Hepatocyte (in vitro differentiated cells): Measurements from ENCODE around the gene GTF2B. TPM values are rescaled to one million over a fixed set of nuclear protein-coding genes. Genes with fewer than 3 reads are reported as not detected.

Experiments used
- DNase-seq: peaks from one replicate; pipeline ENCODE4 v3.0.0-alpha.2; 2016; ENCODE audit warnings: low spot score
- H2AFZ ChIP-seq: fragments of 200-600 bp; sonication (generic); 2 replicates; pipeline ENCODE4 v1.6.0; 2016; ENCODE audit warnings: antibody characterized with exemption, mild to moderate bottlenecking
- H3K27ac ChIP-seq: fragments of 200-600 bp; sonication (generic); 2 replicates; pipeline ENCODE4 v1.5.1; 2016; ENCODE audit warnings: mild to moderate bottlenecking
- H3K27me3 ChIP-seq: fragments of 200-600 bp; sonication (generic); 2 replicates; pipeline ENCODE4 v1.6.1; 2016
- H3K36me3 ChIP-seq: fragments of 200-600 bp; sonication (generic); replicated peaks from 2 replicates; pipeline ENCODE4 v1.5.1; 2016; ENCODE audit warnings: low read depth; ENCODE audit not compliant: insufficient read depth
- H3K4me1 ChIP-seq: fragments of 200-600 bp; sonication (generic); 2 replicates; pipeline ENCODE4 v1.5.1; 2016; ENCODE audit warnings: mild to moderate bottlenecking, moderate library complexity; ENCODE audit not compliant: insufficient read depth
- H3K4me2 ChIP-seq: fragments of 200-600 bp; sonication (generic); 2 replicates; pipeline ENCODE4 v1.6.0; 2016
- H3K4me3 ChIP-seq: fragments of 200-600 bp; sonication (generic); 2 replicates; pipeline ENCODE4 v1.5.1; 2016; ENCODE audit warnings: mild to moderate bottlenecking
- H3K79me2 ChIP-seq: fragments of 200-600 bp; sonication (generic); 2 replicates; pipeline ENCODE4 v1.6.0; 2017; ENCODE audit warnings: mild to moderate bottlenecking
- H3K9me2 ChIP-seq: fragments of 200-600 bp; sonication (generic); replicated peaks from 2 replicates; pipeline ENCODE4 v1.6.0; 2017; ENCODE audit warnings: mild to moderate bottlenecking; ENCODE audit not compliant: insufficient read depth
- H3K9me3 ChIP-seq: fragments of 200-600 bp; sonication (generic); 2 replicates; pipeline ENCODE4 v1.5.1; 2016; ENCODE audit warnings: low read depth, mild to moderate bottlenecking
- H4K20me1 ChIP-seq: fragments of 200-600 bp; sonication (generic); 2 replicates; pipeline ENCODE4 v1.6.0; 2016; ENCODE audit warnings: mild to moderate bottlenecking; ENCODE audit not compliant: insufficient read depth, poor library complexity, severe bottlenecking
- EZH2 ChIP-seq: fragments of 200-600 bp; sonication (generic); IDR thresholded peaks from 2 replicates; pipeline ENCODE4 v1.6.1; 2016; ENCODE audit warnings: antibody characterized with exemption, mild to moderate bottlenecking, borderline replicate concordance
- EZH2phosphoT487 ChIP-seq: fragments of 200-600 bp; sonication (generic); IDR thresholded peaks from one replicate; pipeline ENCODE4 v1.6.1; 2018; ENCODE audit warnings: antibody characterized with exemption, mild to moderate bottlenecking, low read depth, moderate library complexity; ENCODE audit not compliant: unreplicated experiment, severe bottlenecking
- WGBS: methylation state at CpG from one replicate; pipeline ENCODE4 v1.1.6; 2016; ENCODE audit warnings: low lambda C conversion rate; ENCODE audit errors: missing lambda C conversion rate; 5-methylcytosine and 5-hydroxymethylcytosine counted together
- polyA plus RNA-seq: library from polyadenylated mRNA; unstranded; fragments of >200 nt; fragmentation: Nextera tagmentation; extraction: Ambion mirVana; gene quantifications from 2 replicates; pipeline ENCODE4 v1.2.1, GENCODE V29; 2016
- total RNA-seq: library from RNA; depleted of rRNA; stranded (reverse); fragments of >200 nt; gene quantifications from 2 replicates; pipeline ENCODE4 v1.2.3, GENCODE V29; 2014
- TF ChIP-seq, protein P1 (sequence below): fragments of 200-600 bp; sonication (generic); IDR thresholded peaks from 2 replicates; pipeline ENCODE4 v1.5.1; 2016; ENCODE audit warnings: antibody characterized with exemption, mild to moderate bottlenecking; ENCODE audit not compliant: poor library complexity

The GTF2B gene
- total and polyA plus RNA-seq, 2 experiments from 2014 or later = 43.1 to 52.6 TPM

DNA sequence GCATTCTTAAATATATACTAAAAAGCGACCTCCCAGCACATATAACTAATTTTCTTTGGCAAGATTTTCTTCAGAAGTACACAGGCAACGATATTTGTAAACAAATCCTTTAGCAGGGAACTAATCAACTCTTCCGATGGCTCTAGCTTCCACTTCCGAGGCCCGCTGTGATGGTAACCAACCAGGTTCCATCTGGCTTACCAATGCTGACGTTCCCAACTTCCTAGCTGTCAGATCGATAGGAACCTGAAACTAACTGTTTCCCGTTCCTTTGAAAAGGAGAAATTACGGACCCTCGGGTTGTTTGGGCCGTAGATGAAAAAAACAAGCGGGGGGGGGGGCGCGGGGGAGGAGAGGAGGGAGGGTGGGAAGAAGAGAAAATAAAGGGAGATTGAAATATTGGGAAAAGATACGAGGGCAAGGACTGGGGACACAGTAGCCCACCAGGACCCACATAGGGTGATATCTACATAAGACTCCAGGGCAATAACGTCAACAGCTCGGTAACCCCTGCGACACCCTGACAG lies 513 bp downstream of the GTF2B start:
- H3K4me3 ChIP-seq = peak overlapping the region; percentile 83
- peaks cover 26% of the 10 kb centered on the region for H4K20me1 ChIP-seq
- peaks cover 6% of the 10 kb centered on the region for H3K36me3 ChIP-seq
- H3K9me2 ChIP-seq = no peaks in the 10 kb centered on the region
- H3K9me3 ChIP-seq = no peaks in the 10 kb centered on the region
- 1% methylated on average over 14 of the region's 18 CpGs for WGBS
- H3K79me2 ChIP-seq = peaks cover 50% of the 10 kb centered on the region
- H2AFZ ChIP-seq = peak overlapping the region; percentile 83
- H3K27ac ChIP-seq = peak overlapping the region; percentile 95
- H3K4me1 ChIP-seq = peaks cover 16% of the 10 kb centered on the region
- DNase-seq = peak; percentile 38
- TF ChIP-seq, protein P1, sequence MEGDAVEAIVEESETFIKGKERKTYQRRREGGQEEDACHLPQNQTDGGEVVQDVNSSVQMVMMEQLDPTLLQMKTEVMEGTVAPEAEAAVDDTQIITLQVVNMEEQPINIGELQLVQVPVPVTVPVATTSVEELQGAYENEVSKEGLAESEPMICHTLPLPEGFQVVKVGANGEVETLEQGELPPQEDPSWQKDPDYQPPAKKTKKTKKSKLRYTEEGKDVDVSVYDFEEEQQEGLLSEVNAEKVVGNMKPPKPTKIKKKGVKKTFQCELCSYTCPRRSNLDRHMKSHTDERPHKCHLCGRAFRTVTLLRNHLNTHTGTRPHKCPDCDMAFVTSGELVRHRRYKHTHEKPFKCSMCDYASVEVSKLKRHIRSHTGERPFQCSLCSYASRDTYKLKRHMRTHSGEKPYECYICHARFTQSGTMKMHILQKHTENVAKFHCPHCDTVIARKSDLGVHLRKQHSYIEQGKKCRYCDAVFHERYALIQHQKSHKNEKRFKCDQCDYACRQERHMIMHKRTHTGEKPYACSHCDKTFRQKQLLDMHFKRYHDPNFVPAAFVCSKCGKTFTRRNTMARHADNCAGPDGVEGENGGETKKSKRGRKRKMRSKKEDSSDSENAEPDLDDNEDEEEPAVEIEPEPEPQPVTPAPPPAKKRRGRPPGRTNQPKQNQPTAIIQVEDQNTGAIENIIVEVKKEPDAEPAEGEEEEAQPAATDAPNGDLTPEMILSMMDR = no peak
- TF ChIP-seq EZH2 = no peak
- no peak for TF ChIP-seq EZH2phosphoT487
- no peaks in the 10 kb centered on the region for H3K27me3 ChIP-seq
- H3K4me2 ChIP-seq = peak overlapping the region; percentile 90

- peaks cover 16% of the 10 kb centered on the region for H3K4me1 ChIP-seq
- H3K9me2 ChIP-seq = no peaks in the 10 kb centered on the region
- H3K4me3 ChIP-seq = peak overlapping the region; percentile 83
- peak overlapping the region; percentile 95 for H3K27ac ChIP-seq
- H3K9me3 ChIP-seq = no peaks in the 10 kb centered on the region
- peaks cover 55% of the 10 kb centered on the region for H3K79me2 ChIP-seq
- TF ChIP-seq EZH2 (no peak), EZH2phosphoT487 (no peak)
- TF ChIP-seq, protein P1 = no peak
- H2AFZ ChIP-seq = no peak overlapping the region
- no peak for DNase-seq
- H3K4me2 ChIP-seq = peak overlapping the region; percentile 90
- peaks cover 7% of the 10 kb centered on the region for H3K36me3 ChIP-seq
- H3K27me3 ChIP-seq = no peaks in the 10 kb centered on the region
- peaks cover 26% of the 10 kb centered on the region for H4K20me1 ChIP-seq
- 61% methylated on average over 2 of the region's 2 CpGs for WGBS
Observed at GRCh38 chr1:88890131-88890530, 1.2 kb downstream of the GTF2B start.

GRCh38 chr1:88888750-88889149 lies 2.6 kb downstream of the GTF2B start:
- Histone ChIP-seq H3K79me2 (peaks cover 66% of the 10 kb centered on the region), H3K27ac (no peak overlapping the region), H3K4me2 (peak overlapping the region; percentile 90), H3K27me3 (no peaks in the 10 kb centered on the region), H3K4me1 (peaks cover 16% of the 10 kb centered on the region), H4K20me1 (peaks cover 31% of the 10 kb centered on the region), H3K9me3 (no peaks in the 10 kb centered on the region), H3K9me2 (no peaks in the 10 kb centered on the region), H3K4me3 (no peak overlapping the region), H3K36me3 (peaks cover 7% of the 10 kb centered on the region), H2AFZ (no peak overlapping the region)
- WGBS = 74% methylated on average over 1 of the region's 1 CpG
- DNase-seq = no peak
- no peak for TF ChIP-seq EZH2phosphoT487
- TF ChIP-seq, protein P1 = no peak
- no peak for TF ChIP-seq EZH2

GRCh38 chr1:88885933-88886332 lies 5.4 kb downstream of the GTF2B start:
- no peak for DNase-seq
- no peak overlapping the region for H2AFZ ChIP-seq
- H3K9me3 ChIP-seq = no peaks in the 10 kb centered on the region
- no peak overlapping the region for H3K27ac ChIP-seq
- H4K20me1 ChIP-seq = peaks cover 31% of the 10 kb centered on the region
- H3K4me1 ChIP-seq = peaks cover 16% of the 10 kb centered on the region
- peaks cover 7% of the 10 kb centered on the region for H3K36me3 ChIP-seq
- H3K79me2 ChIP-seq = peaks cover 78% of the 10 kb centered on the region
- H3K9me2 ChIP-seq = no peaks in the 10 kb centered on the region
- no peak overlapping the region for H3K4me2 ChIP-seq
- H3K4me3 ChIP-seq = no peak overlapping the region
- TF ChIP-seq EZH2phosphoT487 = no peak
- TF ChIP-seq, protein P1 = no peak
- no peak for TF ChIP-seq EZH2
- 82% methylated on average over 3 of the region's 3 CpGs for WGBS
- H3K27me3 ChIP-seq = no peaks in the 10 kb centered on the region
